Effector memory CD4-positive, alpha-beta T cell (primary cell): ENCODE measurements around the gene BCL2L14.

ENCODE experiments used
- DNase-seq, 3 donors: peaks; one replicate each; pipeline ENCODE4 v3.0.0-alpha.2; 2020
- H3K27ac ChIP-seq: 2 replicates; pipeline ENCODE4 v1.7.0; 2013; ENCODE audit warnings: mild to moderate bottlenecking, low read length, moderate library complexity; ENCODE audit not compliant: insufficient read depth, poor library complexity, severe bottlenecking
- H3K27me3 ChIP-seq: replicated peaks from 2 replicates; pipeline ENCODE4 v1.7.0; 2013; ENCODE audit warnings: mild to moderate bottlenecking, low read length; ENCODE audit not compliant: insufficient read depth, control insufficient read depth, poor library complexity, severe bottlenecking
- H3K36me3 ChIP-seq: 2 replicates; pipeline ENCODE4 v1.7.0; 2013; ENCODE audit warnings: mild to moderate bottlenecking, low read length, moderate library complexity; ENCODE audit not compliant: control insufficient read depth, insufficient read depth
- H3K4me1 ChIP-seq: 2 replicates; pipeline ENCODE4 v1.7.0; 2013; ENCODE audit warnings: low read length, mild to moderate bottlenecking; ENCODE audit not compliant: control insufficient read depth, insufficient read depth, poor library complexity, severe bottlenecking
- H3K4me3 ChIP-seq: 2 replicates; pipeline ENCODE4 v1.7.0; 2013; ENCODE audit warnings: low read length, low read depth, mild to moderate bottlenecking; ENCODE audit not compliant: insufficient read depth, poor library complexity, severe bottlenecking
- H3K9me3 ChIP-seq: 2 replicates; pipeline ENCODE4 v1.7.0; 2013; ENCODE audit warnings: mild to moderate bottlenecking, low read length, moderate library complexity; ENCODE audit not compliant: control insufficient read depth

The BCL2L14 gene

GRCh38 chr12:12032851-12033797, 37.6 kb upstream of the BCL2L14 start:
- H3K36me3 ChIP-seq: no peaks in the 10 kb centered on the region
- H3K27me3 ChIP-seq: no peaks in the 10 kb centered on the region
- peaks cover 10% of the 10 kb centered on the region for H3K4me1 ChIP-seq
- peak; percentile 28 to 64 (median 42) for DNase-seq
- H3K9me3 ChIP-seq: no peaks in the 10 kb centered on the region
- peak overlapping the region; percentile 59 for H3K27ac ChIP-seq
- H3K4me3 ChIP-seq: peak overlapping the region; percentile 50

- Histone ChIP-seq H3K4me1 (peaks cover 10% of the 10 kb centered on the region), H3K36me3 (no peaks in the 10 kb centered on the region), H3K27ac (no peak overlapping the region), H3K4me3 (no peak overlapping the region), H3K9me3 (no peaks in the 10 kb centered on the region), H3K27me3 (no peaks in the 10 kb centered on the region)
- DNase-seq: no peak
These were observed 36.9 kb upstream of the BCL2L14 start for GRCh38 chr12:12033824-12034223.

- H3K4me1 ChIP-seq: peaks cover 10% of the 10 kb centered on the region
- H3K27me3 ChIP-seq: no peaks in the 10 kb centered on the region
- H3K9me3 ChIP-seq: no peaks in the 10 kb centered on the region
- H3K36me3 ChIP-seq: no peaks in the 10 kb centered on the region
- no peak for DNase-seq
- no peak overlapping the region for H3K4me3 ChIP-seq
- no peak overlapping the region for H3K27ac ChIP-seq
These were observed 36.4 kb upstream of the BCL2L14 start for GRCh38 chr12:12034344-12034743.

- H3K36me3 ChIP-seq: no peaks in the 10 kb centered on the region
- H3K9me3 ChIP-seq: no peaks in the 10 kb centered on the region
- H3K27me3 ChIP-seq: no peaks in the 10 kb centered on the region
- no peak overlapping the region for H3K27ac ChIP-seq
- DNase-seq: no peak
- peaks cover 10% of the 10 kb centered on the region for H3K4me1 ChIP-seq
- no peak overlapping the region for H3K4me3 ChIP-seq
These were observed 35.5 kb upstream of the BCL2L14 start for GRCh38 chr12:12035229-12035628.

- Histone ChIP-seq H3K27me3 (no peaks in the 10 kb centered on the region), H3K4me1 (peaks cover 9% of the 10 kb centered on the region), H3K9me3 (no peaks in the 10 kb centered on the region), H3K36me3 (no peaks in the 10 kb centered on the region), H3K4me3 (no peak overlapping the region), H3K27ac (no peak overlapping the region)
- DNase-seq: no peak
These were observed 33.8 kb upstream of the BCL2L14 start for GRCh38 chr12:12036901-12037300.

GRCh38 chr12:12039897-12040296, 30.8 kb upstream of the BCL2L14 start:
- no peaks in the 10 kb centered on the region for H3K9me3 ChIP-seq
- H3K4me1 ChIP-seq: no peaks in the 10 kb centered on the region
- no peak overlapping the region for H3K27ac ChIP-seq
- no peaks in the 10 kb centered on the region for H3K27me3 ChIP-seq
- no peaks in the 10 kb centered on the region for H3K36me3 ChIP-seq
- DNase-seq: no peak
- no peak overlapping the region for H3K4me3 ChIP-seq

GRCh38 chr12:12046401-12046800, 24.3 kb upstream of the BCL2L14 start:
- Histone ChIP-seq H3K27ac (no peak overlapping the region), H3K4me3 (no peak overlapping the region), H3K36me3 (no peaks in the 10 kb centered on the region), H3K27me3 (no peaks in the 10 kb centered on the region), H3K4me1 (no peaks in the 10 kb centered on the region), H3K9me3 (no peaks in the 10 kb centered on the region)
- no peak for DNase-seq

GRCh38 chr12:12047682-12048081, 23.1 kb upstream of the BCL2L14 start:
- Histone ChIP-seq H3K27ac (no peak overlapping the region), H3K27me3 (no peaks in the 10 kb centered on the region), H3K9me3 (no peaks in the 10 kb centered on the region), H3K4me3 (no peak overlapping the region), H3K36me3 (no peaks in the 10 kb centered on the region), H3K4me1 (no peaks in the 10 kb centered on the region)
- no peak for DNase-seq

- Histone ChIP-seq H3K9me3 (no peaks in the 10 kb centered on the region), H3K36me3 (no peaks in the 10 kb centered on the region), H3K27ac (no peak overlapping the region), H3K4me3 (no peak overlapping the region), H3K27me3 (no peaks in the 10 kb centered on the region), H3K4me1 (no peaks in the 10 kb centered on the region)
- no peak for DNase-seq
These were observed 22.5 kb upstream of the BCL2L14 start for GRCh38 chr12:12048266-12048665.

GRCh38 chr12:12048714-12049113, 22.0 kb upstream of the BCL2L14 start:
- Histone ChIP-seq H3K4me3 (no peak overlapping the region), H3K9me3 (no peaks in the 10 kb centered on the region), H3K27ac (no peak overlapping the region)

More at GRCh38 chr12:12048714-12049113, 22.0 kb upstream of the BCL2L14 start:
- no peak for DNase-seq
- Histone ChIP-seq H3K36me3 (no peaks in the 10 kb centered on the region), H3K27me3 (no peaks in the 10 kb centered on the region), H3K4me1 (no peaks in the 10 kb centered on the region)
